Hepatocyte (in vitro differentiated cells): ENCODE results near the gene ITPR2.

Experiments used
- EZH2phosphoT487 ChIP-seq: fragments of 200-600 bp; sonication (generic); IDR thresholded peaks from one replicate; pipeline ENCODE4 v1.6.1; 2018; ENCODE audit warnings: antibody characterized with exemption, mild to moderate bottlenecking, low read depth, moderate library complexity; ENCODE audit not compliant: unreplicated experiment, severe bottlenecking
- TF ChIP-seq, protein P1 (sequence below): fragments of 200-600 bp; sonication (generic); IDR thresholded peaks from 2 replicates; pipeline ENCODE4 v1.5.1; 2016; ENCODE audit warnings: antibody characterized with exemption, mild to moderate bottlenecking; ENCODE audit not compliant: poor library complexity

GRCh38 chr12:26548227-26548626, 284.8 kb downstream of the ITPR2 start:
- TF ChIP-seq, protein P1, sequence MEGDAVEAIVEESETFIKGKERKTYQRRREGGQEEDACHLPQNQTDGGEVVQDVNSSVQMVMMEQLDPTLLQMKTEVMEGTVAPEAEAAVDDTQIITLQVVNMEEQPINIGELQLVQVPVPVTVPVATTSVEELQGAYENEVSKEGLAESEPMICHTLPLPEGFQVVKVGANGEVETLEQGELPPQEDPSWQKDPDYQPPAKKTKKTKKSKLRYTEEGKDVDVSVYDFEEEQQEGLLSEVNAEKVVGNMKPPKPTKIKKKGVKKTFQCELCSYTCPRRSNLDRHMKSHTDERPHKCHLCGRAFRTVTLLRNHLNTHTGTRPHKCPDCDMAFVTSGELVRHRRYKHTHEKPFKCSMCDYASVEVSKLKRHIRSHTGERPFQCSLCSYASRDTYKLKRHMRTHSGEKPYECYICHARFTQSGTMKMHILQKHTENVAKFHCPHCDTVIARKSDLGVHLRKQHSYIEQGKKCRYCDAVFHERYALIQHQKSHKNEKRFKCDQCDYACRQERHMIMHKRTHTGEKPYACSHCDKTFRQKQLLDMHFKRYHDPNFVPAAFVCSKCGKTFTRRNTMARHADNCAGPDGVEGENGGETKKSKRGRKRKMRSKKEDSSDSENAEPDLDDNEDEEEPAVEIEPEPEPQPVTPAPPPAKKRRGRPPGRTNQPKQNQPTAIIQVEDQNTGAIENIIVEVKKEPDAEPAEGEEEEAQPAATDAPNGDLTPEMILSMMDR = no peak
- TF ChIP-seq EZH2phosphoT487 = no peak
